Naive thymus-derived CD8-positive, alpha-beta T cell (primary cell): Measurements from ENCODE around the gene HMCN2. TPM values are rescaled to one million over a fixed set of nuclear protein-coding genes. Genes with fewer than 3 reads are reported as not detected.
"Not testable (repeated sequence)": the region's sequence is repeated elsewhere in the genome, so short reads cannot be mapped to it uniquely, and the experiment has no call there.

Experiments used
- ATAC-seq, 2 donors: fragments of 150-1000 bp; cut with Tn5 transposase in 1 of 2; sonication (Bioruptor Pico), chemical (Tn5 transposase) in 1 of 2; 1 replicate in 1 of 2; 2 replicates in 1 of 2; pipeline ENCODE4 v1.10.0; 2021; ENCODE audit warnings: mild to moderate bottlenecking in 2 of 2, moderate library complexity in 2 of 2
- POLR2A ChIA-PET: fragments of 350-600 bp; sonication (Branson Sonifier 250); formaldehyde crosslinking; loops from one replicate; lab custom pipeline; 2021; ENCODE audit warnings: antibody characterized with exemption; lab: Charles Lee
- DNase-seq, 10 donors: peaks; one replicate each; pipeline versions ENCODE4 v3.0.0 to v3.0.0-alpha.2; 2020 to 2022
- H3K27ac Mint-ChIP-seq, 10 donors: one replicate each; pipeline ENCODE4 v1.8.0; 2020 to 2022; ENCODE audit warnings: mild to moderate bottlenecking in 10 of 10, mixed read lengths in 10 of 10, moderate library complexity in 4 of 10, inconsistent platforms in 1 of 10
- H3K27me3 Mint-ChIP-seq, 5 donors: one replicate each; pipeline ENCODE4 v1.8.0; 2021 to 2022; ENCODE audit warnings: mixed read lengths in 5 of 5
- H3K36me3 Mint-ChIP-seq, 3 donors: one replicate each; pipeline ENCODE4 v1.8.0; 2020 to 2022; ENCODE audit warnings: mixed read lengths in 3 of 3, mild to moderate bottlenecking in 2 of 3, inconsistent platforms in 1 of 3
- H3K4me1 Mint-ChIP-seq, 4 donors: one replicate each; pipeline ENCODE4 v1.8.0; 2021 to 2022; ENCODE audit warnings: mixed read lengths in 4 of 4
- H3K4me3 Mint-ChIP-seq, 10 donors: one replicate each; pipeline ENCODE4 v1.8.0; 2020 to 2022; ENCODE audit warnings: mild to moderate bottlenecking in 10 of 10, mixed read lengths in 10 of 10, moderate library complexity in 6 of 10, inconsistent platforms in 1 of 10
- H3K9me3 Mint-ChIP-seq, 9 donors: one replicate each; pipeline ENCODE4 v1.8.0; 2020 to 2022; ENCODE audit warnings: mixed read lengths in 9 of 9, mild to moderate bottlenecking in 3 of 9, inconsistent platforms in 1 of 9, moderate library complexity in 1 of 9
- polyA plus RNA-seq, 3 donors: library from polyadenylated mRNA; unstranded; fragments of 300-500 nt; fragmentation: Illumina TruSeq; gene quantifications; one replicate each; pipeline ENCODE4 v1.2.3, GENCODE V29; 2021
- total RNA-seq, 8 experiments: library from RNA in 2 of 8; stranded (reverse) in 2 of 8; gene quantifications; one replicate each; pipeline ENCODE4 v1.2.3 and lab custom pipeline; 2021 to 2026

The HMCN2 gene
- total and polyA plus RNA-seq, 5 experiments from 2014 or later, result not detected

DNA sequence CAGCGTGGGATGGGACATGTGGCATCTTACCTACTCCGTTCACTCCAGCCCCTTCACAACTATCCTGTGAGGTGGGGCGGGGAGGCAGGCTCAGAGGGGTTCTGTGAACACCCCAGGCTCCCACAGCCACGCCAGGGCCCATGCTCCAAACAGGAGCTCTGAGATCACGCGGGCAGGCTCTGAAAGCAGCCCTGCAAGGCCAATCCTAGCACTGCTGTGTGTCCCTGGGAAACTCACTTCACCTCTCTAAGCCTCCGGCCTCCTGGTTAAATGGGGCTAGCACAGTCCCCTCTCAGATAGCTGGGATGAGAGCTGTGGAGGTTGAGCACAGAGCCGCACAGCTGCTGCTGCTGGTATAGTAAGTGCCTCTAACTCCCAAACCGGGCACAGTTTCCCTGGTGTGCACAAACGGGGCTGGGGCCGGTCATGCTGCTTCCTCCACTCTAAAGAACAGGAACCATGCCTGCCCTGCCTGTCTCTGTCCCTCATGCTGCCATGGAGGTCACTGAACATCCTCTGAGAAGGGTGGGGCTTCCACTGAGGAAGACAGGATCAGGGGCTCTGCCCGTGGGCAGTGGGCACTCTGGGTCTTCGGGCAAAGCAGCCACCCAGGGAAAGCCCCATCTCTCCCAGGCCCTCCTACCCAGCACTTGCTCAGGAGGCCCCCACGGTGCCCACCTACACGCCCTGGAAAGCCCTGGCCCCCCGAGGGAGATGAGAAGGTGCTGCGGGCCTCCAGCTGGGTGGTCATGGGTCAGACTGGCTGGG lies 166.2 kb downstream of the HMCN2 start:
- H3K4me1 Mint-ChIP-seq, result peaks cover 0 to 8% (median 2%) of the 10 kb centered on the region in 4 donors

DNA sequence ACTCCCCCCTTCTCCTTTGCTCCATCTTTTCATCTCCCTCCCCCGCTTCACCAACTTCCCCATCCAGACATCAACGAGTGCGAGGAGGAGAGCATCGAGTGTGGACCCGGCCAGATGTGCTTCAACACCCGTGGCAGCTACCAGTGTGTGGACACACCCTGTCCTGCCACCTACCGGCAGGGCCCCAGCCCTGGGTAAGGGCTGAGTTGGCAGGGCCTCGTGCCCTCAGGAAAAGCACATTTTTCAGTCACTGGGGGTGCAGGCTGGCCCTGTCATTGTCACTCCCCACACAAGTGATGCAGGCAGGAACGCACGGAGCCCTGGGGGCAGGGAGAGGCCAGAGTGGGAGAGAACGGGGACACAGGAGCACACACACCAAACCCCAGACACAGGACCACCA lies 166.8 kb downstream of the HMCN2 start:
- Mint-ChIP-seq H3K4me3 (peak overlapping the region in 5 of 10 donors; percentile 20 to 53 (median 36)), H3K9me3 (peaks cover 0 to 7% (median 0%) of the 10 kb centered on the region in 9 donors), H3K4me1 (peaks cover 0 to 8% (median 2%) of the 10 kb centered on the region in 4 donors), H3K27me3 (peaks cover 10 to 74% (median 30%) of the 10 kb centered on the region in 5 donors), H3K27ac (no peak overlapping the region), H3K36me3 (no peaks in the 10 kb centered on the region)
- DNase-seq (no peak), ATAC-seq (no peak)
- POLR2A ChIA-PET, result no interaction called here

More for the DNA sequence above, 166.2 kb downstream of the HMCN2 start:
- peak overlapping the region in 1 of 10 donors; percentile 53 for H3K4me3 Mint-ChIP-seq
- H3K27ac Mint-ChIP-seq, result no peak overlapping the region
- ATAC-seq (no peak), DNase-seq (no peak)
- POLR2A ChIA-PET, result no interaction called here
- H3K9me3 Mint-ChIP-seq, result peaks cover 0 to 7% (median 0%) of the 10 kb centered on the region in 9 donors
- peaks cover 10 to 67% (median 26%) of the 10 kb centered on the region in 5 donors for H3K27me3 Mint-ChIP-seq
- H3K36me3 Mint-ChIP-seq, result no peaks in the 10 kb centered on the region

DNA sequence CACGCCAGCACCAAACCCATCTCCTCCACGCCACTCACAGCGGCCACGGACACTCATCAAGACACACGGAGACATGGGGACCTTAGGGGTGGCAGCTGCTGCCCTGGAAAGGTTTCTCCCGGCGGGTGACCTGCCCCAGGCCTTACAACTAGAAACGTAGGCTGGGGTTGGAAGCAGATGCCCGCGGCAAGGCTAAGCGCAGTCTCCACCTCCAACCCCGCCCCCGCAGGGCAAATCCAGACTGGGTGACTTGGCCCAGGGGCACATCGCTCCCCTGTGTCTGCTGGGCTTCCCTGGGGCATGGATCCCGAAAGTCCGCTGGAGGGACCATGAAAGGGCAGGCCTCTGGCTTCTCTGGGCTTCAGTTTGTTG lies 167.2 kb downstream of the HMCN2 start:
- H3K9me3 Mint-ChIP-seq, result peaks cover 0 to 7% (median 0%) of the 10 kb centered on the region in 9 donors
- H3K4me1 Mint-ChIP-seq, result peaks cover 0 to 8% (median 2%) of the 10 kb centered on the region in 4 donors
- ATAC-seq (peak in 1 of 2 donors; percentile 4), DNase-seq (no peak)
- peak overlapping the region in 7 of 10 donors; percentile 3 to 53 (median 36) for H3K4me3 Mint-ChIP-seq
- H3K36me3 Mint-ChIP-seq, result no peaks in the 10 kb centered on the region
- POLR2A ChIA-PET, result no interaction called here
- H3K27me3 Mint-ChIP-seq, result peaks cover 10 to 77% (median 31%) of the 10 kb centered on the region in 5 donors
- no peak overlapping the region for H3K27ac Mint-ChIP-seq

DNA sequence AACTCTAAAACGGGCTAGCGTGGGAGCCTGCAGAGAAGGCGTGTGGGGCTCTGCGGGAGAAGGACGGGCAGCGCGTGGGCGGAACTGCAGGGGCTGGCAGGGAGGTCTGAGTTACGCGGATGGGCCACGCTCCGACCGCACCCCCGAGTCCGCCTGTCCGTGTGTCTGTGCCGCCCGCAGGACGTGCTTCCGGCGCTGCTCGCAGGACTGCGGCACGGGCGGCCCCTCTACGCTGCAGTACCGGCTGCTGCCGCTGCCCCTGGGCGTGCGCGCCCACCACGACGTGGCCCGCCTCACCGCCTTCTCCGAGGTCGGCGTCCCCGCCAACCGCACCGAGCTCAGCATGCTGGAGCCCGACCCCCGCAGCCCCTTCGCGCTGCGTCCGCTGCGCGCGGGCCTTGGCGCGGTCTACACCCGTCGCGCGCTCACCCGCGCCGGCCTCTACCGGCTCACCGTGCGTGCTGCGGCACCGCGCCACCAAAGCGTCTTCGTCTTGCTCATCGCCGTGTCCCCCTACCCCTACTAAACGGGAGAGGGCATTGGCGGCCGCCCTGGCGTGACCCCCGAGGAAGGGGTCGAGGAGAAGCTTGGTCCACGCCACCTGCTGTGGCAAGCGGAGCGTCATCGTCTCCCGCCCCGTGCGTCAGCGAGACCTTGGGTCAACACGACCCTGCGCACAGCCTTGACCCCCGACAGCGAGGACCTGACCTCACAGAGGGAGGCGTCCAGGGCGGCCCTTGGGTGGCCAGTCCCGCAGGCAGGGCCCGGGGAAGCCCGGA lies 167.8 kb downstream of the HMCN2 start:
- peaks cover 12 to 78% (median 31%) of the 10 kb centered on the region in 5 donors for H3K27me3 Mint-ChIP-seq
- POLR2A ChIA-PET, result no interaction called here
- peaks cover 0 to 7% (median 0%) of the 10 kb centered on the region in 9 donors for H3K9me3 Mint-ChIP-seq
- no peaks in the 10 kb centered on the region for H3K36me3 Mint-ChIP-seq
- DNase-seq (peak in 7 of 10 donors; percentile 16 to 45 (median 19)), ATAC-seq (peak; percentile 92 to 98)
- peak overlapping the region in 7 of 10 donors; percentile 3 to 53 (median 36) for H3K4me3 Mint-ChIP-seq
- peaks cover 0 to 8% (median 2%) of the 10 kb centered on the region in 4 donors for H3K4me1 Mint-ChIP-seq
- no peak overlapping the region for H3K27ac Mint-ChIP-seq

DNA sequence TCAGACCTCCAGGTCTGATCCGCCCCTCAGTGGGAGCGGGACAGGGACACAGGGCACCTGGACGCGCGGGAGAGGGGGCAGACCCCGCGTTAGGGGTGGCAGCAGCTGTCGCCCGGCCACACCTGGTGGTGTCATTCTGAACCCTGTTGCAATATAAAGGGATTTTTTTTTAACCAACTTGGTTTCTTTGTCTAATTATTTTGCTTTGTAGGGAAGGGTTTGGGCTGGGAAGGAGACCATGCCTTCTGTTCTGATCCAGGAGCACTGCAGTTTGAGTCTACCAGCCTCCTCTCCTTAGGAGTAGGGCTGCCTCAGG lies 168.3 kb downstream of the HMCN2 start:
- H3K4me1 Mint-ChIP-seq, result peaks cover 0 to 8% (median 2%) of the 10 kb centered on the region in 4 donors
- H3K36me3 Mint-ChIP-seq, result no peaks in the 10 kb centered on the region
- peak overlapping the region in 1 of 10 donors; percentile 53 for H3K4me3 Mint-ChIP-seq
- H3K27ac Mint-ChIP-seq, result no peak overlapping the region
- H3K27me3 Mint-ChIP-seq, result peaks cover 12 to 79% (median 33%) of the 10 kb centered on the region in 5 donors
- POLR2A ChIA-PET, result no interaction called here
- H3K9me3 Mint-ChIP-seq, result peaks cover 0 to 8% (median 0%) of the 10 kb centered on the region in 9 donors
- no peak for DNase-seq
- ATAC-seq, result no peak

DNA sequence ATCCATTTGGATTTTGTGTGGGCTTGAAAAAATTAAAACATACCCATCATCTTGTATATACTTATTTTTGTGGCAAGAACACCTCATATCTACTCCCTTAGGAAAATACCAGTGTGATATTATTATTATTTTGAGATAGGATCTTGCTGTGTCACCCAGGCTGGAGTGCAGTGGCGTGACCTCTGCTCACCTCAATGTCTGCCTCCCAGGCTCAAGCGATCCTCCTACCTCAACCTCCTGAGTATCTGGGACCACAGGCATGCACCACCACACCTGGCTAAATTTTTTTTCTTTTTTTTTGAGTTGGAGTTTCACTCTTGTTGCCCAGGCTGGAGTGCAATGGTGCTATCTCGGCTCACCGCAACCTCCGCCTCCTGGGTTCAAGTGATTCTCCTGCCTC lies 169.1 kb downstream of the HMCN2 start:
- H3K9me3 Mint-ChIP-seq, H3K4me1 Mint-ChIP-seq, POLR2A ChIA-PET, ATAC-seq, H3K36me3 Mint-ChIP-seq, H3K4me3 Mint-ChIP-seq, DNase-seq, H3K27ac Mint-ChIP-seq: not testable (repeated sequence)
- H3K27me3 Mint-ChIP-seq, result peaks cover 12 to 79% (median 38%) of the 10 kb centered on the region in 5 donors

GRCh38 chr9:130437011-130437789 lies 171.6 kb downstream of the HMCN2 start:
- Mint-ChIP-seq H3K9me3 (peaks cover 0 to 28% (median 12%) of the 10 kb centered on the region in 9 donors), H3K4me1 (peaks cover 0 to 8% (median 1%) of the 10 kb centered on the region in 4 donors), H3K4me3 (no peak overlapping the region), H3K36me3 (peaks cover 2 to 13% (median 11%) of the 10 kb centered on the region in 3 donors), H3K27me3 (peaks cover 10 to 67% (median 38%) of the 10 kb centered on the region in 5 donors), H3K27ac (no peak overlapping the region)
- no peak for DNase-seq
- POLR2A ChIA-PET, result interaction anchor here (0.7 kb wide), 1 partner anchor 8 kb away, joined by 4 read pairs; no protein-coding TSS in a partner anchor
- ATAC-seq, result no peak

DNA sequence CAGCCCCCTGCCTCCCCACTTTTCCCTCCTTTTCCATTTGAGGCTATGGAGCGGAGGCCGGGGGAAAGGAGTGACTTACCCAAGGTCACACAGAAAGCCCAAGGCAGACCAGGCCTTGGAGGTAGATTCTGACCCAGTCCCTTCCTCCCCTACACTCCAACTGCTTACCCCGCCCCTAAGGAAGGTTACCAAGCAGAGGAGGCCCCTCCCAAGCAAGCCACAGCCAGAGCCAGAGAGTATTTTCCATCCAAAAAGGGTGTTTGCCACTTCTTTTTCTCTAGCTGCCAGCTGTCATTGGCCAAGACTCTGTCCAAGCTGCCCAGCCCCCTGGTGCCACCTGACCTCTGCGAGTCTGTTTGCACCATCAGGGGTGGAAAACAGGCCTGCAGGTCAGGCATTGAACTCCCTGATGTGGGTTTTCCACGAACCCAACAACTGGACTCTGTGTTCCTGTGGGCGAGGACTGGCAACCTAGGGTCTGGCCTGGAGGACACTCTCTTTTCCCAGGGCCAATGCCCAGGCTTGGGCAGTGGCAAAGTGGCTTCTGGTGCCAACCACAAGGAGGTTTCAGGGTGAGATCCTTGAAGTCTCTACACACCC lies 172.9 kb downstream of the HMCN2 start:
- ATAC-seq (no peak), DNase-seq (no peak)
- POLR2A ChIA-PET, result no interaction called here
- H3K27me3 Mint-ChIP-seq, result peaks cover 11 to 63% (median 40%) of the 10 kb centered on the region in 5 donors
- no peak overlapping the region for H3K4me3 Mint-ChIP-seq
- H3K9me3 Mint-ChIP-seq, result peaks cover 0 to 30% (median 12%) of the 10 kb centered on the region in 9 donors
- peaks cover 2 to 15% (median 11%) of the 10 kb centered on the region in 3 donors for H3K36me3 Mint-ChIP-seq
- no peak overlapping the region for H3K27ac Mint-ChIP-seq
- peaks cover 0 to 2% (median 0%) of the 10 kb centered on the region in 4 donors for H3K4me1 Mint-ChIP-seq

DNA sequence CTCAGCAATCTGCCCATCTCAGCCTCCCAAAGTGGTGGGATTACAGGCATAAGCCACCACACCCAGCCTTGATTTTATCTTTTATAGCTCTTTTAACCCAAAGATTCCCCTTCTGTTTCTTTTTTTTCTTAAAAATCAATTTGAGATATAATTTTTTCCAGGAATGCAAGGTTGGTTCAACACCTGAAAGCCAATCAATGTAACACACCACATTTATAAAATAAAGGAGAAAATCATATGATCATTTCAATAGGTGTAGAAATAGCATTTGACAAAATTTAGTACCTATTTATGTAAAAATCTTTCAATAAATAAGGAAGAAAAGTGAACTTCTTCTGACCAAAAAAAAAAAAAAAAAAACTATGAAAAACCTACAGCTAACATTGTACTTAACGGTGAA lies 175.5 kb downstream of the HMCN2 start:
- H3K27ac Mint-ChIP-seq, result no peak overlapping the region
- H3K36me3 Mint-ChIP-seq, result peaks cover 2 to 15% (median 11%) of the 10 kb centered on the region in 3 donors
- no peak for ATAC-seq
- peaks cover 0 to 30% (median 12%) of the 10 kb centered on the region in 9 donors for H3K9me3 Mint-ChIP-seq
- H3K4me1 Mint-ChIP-seq, result peaks cover 0 to 2% (median 2%) of the 10 kb centered on the region in 4 donors
- H3K4me3 Mint-ChIP-seq, result no peak overlapping the region
- POLR2A ChIA-PET, result interaction anchor here (0.7 kb wide), 1 partner anchor 12 kb away, joined by 4 read pairs; no protein-coding TSS in a partner anchor
- no peak for DNase-seq
- peaks cover 8 to 56% (median 36%) of the 10 kb centered on the region in 5 donors for H3K27me3 Mint-ChIP-seq

DNA sequence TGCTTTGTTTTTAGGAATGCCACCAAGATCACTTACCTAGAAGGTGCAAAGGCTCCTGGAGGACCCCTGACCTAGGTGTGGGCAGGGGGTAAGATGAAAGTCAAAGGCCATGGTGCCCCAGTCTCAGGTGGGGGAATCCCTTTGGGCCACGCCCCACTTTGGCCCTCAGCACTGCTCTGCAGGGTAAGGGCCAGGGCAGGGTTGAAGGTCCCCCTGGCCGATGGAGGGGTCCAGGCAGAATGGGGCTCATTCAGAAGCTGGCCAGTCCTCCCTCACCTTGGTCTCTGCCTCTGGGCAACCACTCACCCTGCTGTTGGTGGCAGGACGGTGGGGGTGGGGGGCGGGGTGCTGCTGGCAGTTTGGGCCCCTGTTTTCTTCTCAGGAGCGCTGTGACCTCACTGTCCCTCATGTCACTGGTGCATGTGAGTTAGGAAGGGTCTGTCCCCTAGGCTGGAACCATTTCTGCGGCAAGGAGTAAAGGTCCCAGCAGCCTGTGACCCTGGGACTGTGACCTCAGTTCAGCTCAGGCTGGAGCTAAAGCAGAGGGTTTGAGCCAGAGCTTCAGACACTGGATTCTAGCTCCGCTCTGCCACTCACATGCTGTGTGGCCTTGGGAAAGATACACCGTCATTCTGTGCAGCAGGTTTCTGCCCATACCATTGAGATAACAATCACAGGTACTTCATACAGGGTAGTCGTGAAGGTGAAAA lies 177.3 kb downstream of the HMCN2 start:
- Mint-ChIP-seq H3K4me3 (peak overlapping the region in 3 of 10 donors; percentile 10 to 51 (median 18)), H3K36me3 (peaks cover 2 to 15% (median 11%) of the 10 kb centered on the region in 3 donors), H3K27ac (no peak overlapping the region), H3K27me3 (peaks cover 8 to 58% (median 37%) of the 10 kb centered on the region in 5 donors), H3K4me1 (peaks cover 0 to 2% (median 2%) of the 10 kb centered on the region in 4 donors), H3K9me3 (peaks cover 0 to 30% (median 12%) of the 10 kb centered on the region in 9 donors)
- ATAC-seq (no peak), DNase-seq (no peak)
- POLR2A ChIA-PET, result no interaction called here

GRCh38 chr9:130443456-130443801 lies 177.9 kb downstream of the HMCN2 start:
- H3K27ac Mint-ChIP-seq, result no peak overlapping the region
- POLR2A ChIA-PET, result no interaction called here
- DNase-seq (no peak), ATAC-seq (no peak)
- H3K27me3 Mint-ChIP-seq, result peaks cover 8 to 62% (median 40%) of the 10 kb centered on the region in 5 donors
- peaks cover 0 to 2% (median 2%) of the 10 kb centered on the region in 4 donors for H3K4me1 Mint-ChIP-seq
- H3K9me3 Mint-ChIP-seq, result peaks cover 0 to 30% (median 12%) of the 10 kb centered on the region in 9 donors
- peaks cover 2 to 15% (median 11%) of the 10 kb centered on the region in 3 donors for H3K36me3 Mint-ChIP-seq
- peak overlapping the region in 8 of 10 donors; percentile 12 to 60 (median 42) for H3K4me3 Mint-ChIP-seq
